Kidney (tissue), 14 donors: ENCODE data around the gene CRYBG1. TPM values are rescaled to one million over a fixed set of nuclear protein-coding genes. Genes with fewer than 3 reads are reported as not detected.

Experiments used
- DNase-seq, 5 donors: peaks; one replicate each; pipeline ENCODE4 v3.0.0-alpha.2; 2013 to 2020
- FAIRE-seq: peaks from 2 replicates; lab custom pipeline; 2012; peaks lifted over from hg19 to GRCh38; lab: Jason Lieb, UNC
- H3K27ac ChIP-seq, 2 donors: one replicate each; pipeline ENCODE4 v1.7.0; 2013; ENCODE audit warnings: low read depth in 2 of 2, low read length in 2 of 2, inconsistent platforms in 1 of 2
- H3K27me3 ChIP-seq: one replicate; pipeline ENCODE4 v1.7.1; 2013; ENCODE audit warnings: low read length, inconsistent platforms; ENCODE audit not compliant: control insufficient read depth, insufficient read depth
- H3K36me3 ChIP-seq, 3 donors: one replicate each; pipeline versions ENCODE4 v1.7.0 to v1.7.1; 2013; ENCODE audit warnings: low read length in 3 of 3, control low read depth in 1 of 3, inconsistent platforms in 1 of 3; ENCODE audit not compliant: insufficient read depth in 3 of 3, control insufficient read depth in 2 of 3
- H3K4me1 ChIP-seq, 3 donors: one replicate each; pipeline versions ENCODE4 v1.7.0 to v1.7.1; 2013; ENCODE audit warnings: low read length in 3 of 3, inconsistent platforms in 1 of 3, low read depth in 1 of 3; ENCODE audit not compliant: control insufficient read depth in 2 of 3, insufficient read depth in 2 of 3
- H3K4me3 ChIP-seq, 3 donors: one replicate each; pipeline versions ENCODE4 v1.7.0 to v1.8.1; 2013; ENCODE audit warnings: low read length in 3 of 3, control low read depth in 1 of 3, inconsistent platforms in 1 of 3
- H3K9ac ChIP-seq, 3 donors: one replicate each; pipeline versions ENCODE4 v1.7.0 to v1.7.1; 2013; ENCODE audit warnings: low read length in 3 of 3, control low read depth in 1 of 3, inconsistent platforms in 1 of 3
- H3K9me3 ChIP-seq, 3 donors: one replicate each; pipeline versions ENCODE4 v1.7.0 to v1.7.1; 2013; ENCODE audit warnings: low read length in 3 of 3, control low read depth in 1 of 3, inconsistent platforms in 1 of 3; ENCODE audit not compliant: control insufficient read depth in 2 of 3, insufficient read depth in 1 of 3
- intact Hi-C: fragments of 100-400 bp; cut with DNase I; formaldehyde crosslinking; loops from one replicate; pipeline ENCODE4 v1.11.1; 2022
- polyA plus RNA-seq: library from polyadenylated mRNA; stranded (reverse); fragments of 350-450 nt; fragmentation: Illumina TruSeq; extraction: RNeasy Lipid Tissue Mini Kit (QIAGEN cat#74804); gene quantifications from one replicate; pipeline ENCODE4 v1.2.3, GENCODE V29; 2014; ENCODE audit warnings: low read depth, low replicate concordance; ENCODE audit not compliant: insufficient read depth
- total RNA-seq: library from RNA; stranded (reverse); fragmentation: NEBNext Ultra II Directional; extraction: Animal tissue kit (Norgen Biotek cat#: 25700); gene quantifications from one replicate; pipeline ENCODE4 v1.2.1, GENCODE V29; 2021
- TF ChIP-seq, protein P1 (sequence below): IDR thresholded peaks from 3 replicates; pipeline ENCODE4 v1.5.1; 2012; ENCODE audit warnings: mild to moderate bottlenecking, moderate library complexity, borderline replicate concordance; ENCODE audit not compliant: insufficient read depth; ENCODE audit errors: extremely low read depth
- donor health status: control.
- donor health status: control.
- donor health status: control.
- donor health status: control.
- donor health status: control.
- donor health status: DM: yes; HTN: yes; CAD: no.
- donor health status: Normal renal cell carcinoma (clear cell type).

Gene CRYBG1
- total and polyA plus RNA-seq, 2 donors from 2014 or later = 7.0 to 32.6 TPM

DNA sequence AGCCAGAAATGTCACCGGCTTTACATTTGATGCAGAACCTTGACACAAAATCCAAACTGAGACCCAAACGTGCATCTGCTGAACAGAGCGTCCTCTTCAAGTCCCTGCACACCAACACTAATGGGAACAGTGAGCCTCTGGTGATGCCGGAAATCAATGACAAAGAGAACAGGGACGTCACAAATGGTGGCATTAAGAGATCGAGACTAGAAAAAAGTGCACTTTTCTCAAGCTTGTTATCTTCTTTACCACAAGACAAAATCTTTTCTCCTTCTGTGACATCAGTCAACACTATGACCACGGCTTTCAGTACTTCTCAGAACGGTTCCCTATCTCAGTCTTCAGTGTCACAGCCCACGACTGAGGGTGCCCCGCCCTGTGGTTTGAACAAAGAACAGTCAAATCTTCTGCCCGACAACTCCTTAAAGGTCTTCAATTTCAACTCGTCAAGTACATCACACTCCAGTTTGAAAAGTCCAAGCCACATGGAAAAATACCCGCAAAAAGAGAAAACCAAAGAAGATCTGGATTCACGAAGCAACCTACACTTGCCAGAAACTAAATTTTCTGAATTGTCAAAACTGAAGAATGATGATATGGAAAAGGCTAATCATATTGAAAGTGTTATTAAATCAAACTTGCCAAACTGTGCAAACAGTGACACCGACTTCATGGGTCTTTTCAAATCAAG lies 160.3 kb downstream of the CRYBG1 start:
- DNase-seq (no peak), FAIRE-seq (no peak)
- peaks cover 0 to 5% (median 0%) of the 10 kb centered on the region in 3 donors for H3K36me3 ChIP-seq
- no peaks in the 10 kb centered on the region for H3K27me3 ChIP-seq
- intact Hi-C loops = no loop called here
- H3K9me3 ChIP-seq = no peaks in the 10 kb centered on the region
- TF ChIP-seq, protein P1, sequence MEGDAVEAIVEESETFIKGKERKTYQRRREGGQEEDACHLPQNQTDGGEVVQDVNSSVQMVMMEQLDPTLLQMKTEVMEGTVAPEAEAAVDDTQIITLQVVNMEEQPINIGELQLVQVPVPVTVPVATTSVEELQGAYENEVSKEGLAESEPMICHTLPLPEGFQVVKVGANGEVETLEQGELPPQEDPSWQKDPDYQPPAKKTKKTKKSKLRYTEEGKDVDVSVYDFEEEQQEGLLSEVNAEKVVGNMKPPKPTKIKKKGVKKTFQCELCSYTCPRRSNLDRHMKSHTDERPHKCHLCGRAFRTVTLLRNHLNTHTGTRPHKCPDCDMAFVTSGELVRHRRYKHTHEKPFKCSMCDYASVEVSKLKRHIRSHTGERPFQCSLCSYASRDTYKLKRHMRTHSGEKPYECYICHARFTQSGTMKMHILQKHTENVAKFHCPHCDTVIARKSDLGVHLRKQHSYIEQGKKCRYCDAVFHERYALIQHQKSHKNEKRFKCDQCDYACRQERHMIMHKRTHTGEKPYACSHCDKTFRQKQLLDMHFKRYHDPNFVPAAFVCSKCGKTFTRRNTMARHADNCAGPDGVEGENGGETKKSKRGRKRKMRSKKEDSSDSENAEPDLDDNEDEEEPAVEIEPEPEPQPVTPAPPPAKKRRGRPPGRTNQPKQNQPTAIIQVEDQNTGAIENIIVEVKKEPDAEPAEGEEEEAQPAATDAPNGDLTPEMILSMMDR = no peak
- no peak overlapping the region for H3K27ac ChIP-seq
- H3K4me1 ChIP-seq = peaks cover 0 to 6% (median 0%) of the 10 kb centered on the region in 3 donors
- no peak overlapping the region for H3K9ac ChIP-seq
- no peak overlapping the region for H3K4me3 ChIP-seq

DNA sequence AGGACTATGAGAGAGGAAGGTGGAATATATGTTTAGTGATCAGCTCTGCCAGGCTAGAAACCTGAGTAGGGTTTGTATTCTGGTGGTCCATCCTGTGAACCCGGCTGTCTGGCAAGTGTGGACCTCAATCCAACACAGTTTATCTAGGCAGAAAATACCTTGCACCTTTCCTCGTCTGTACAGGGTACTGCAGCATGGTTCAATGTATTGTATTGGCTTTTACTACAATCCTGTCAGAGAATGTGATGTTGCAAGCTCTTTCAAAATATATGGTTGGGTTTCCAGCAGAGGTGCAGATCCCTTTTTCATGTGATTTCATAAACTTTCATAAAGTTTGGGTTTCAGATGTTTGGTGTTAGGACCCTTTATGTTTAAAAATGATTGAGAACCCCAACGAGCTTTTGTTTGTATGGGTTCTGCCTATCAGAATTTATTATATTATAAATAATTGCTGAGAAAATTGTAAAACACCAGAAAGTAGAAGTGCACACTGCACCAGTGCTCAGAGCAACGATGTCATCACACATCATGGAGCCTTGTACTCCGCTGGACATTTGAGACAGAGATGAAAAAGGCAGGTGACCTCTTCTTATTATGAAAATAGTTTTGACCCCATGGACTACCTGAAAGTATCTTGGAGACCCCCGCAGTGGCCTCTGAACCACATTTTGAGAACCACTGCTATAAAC lies 162.2 kb downstream of the CRYBG1 start:
- Histone ChIP-seq H3K4me1 (no peaks in the 10 kb centered on the region), H3K36me3 (peaks cover 0 to 5% (median 0%) of the 10 kb centered on the region in 3 donors), H3K27ac (no peak overlapping the region), H3K9me3 (no peaks in the 10 kb centered on the region), H3K27me3 (no peaks in the 10 kb centered on the region), H3K4me3 (no peak overlapping the region), H3K9ac (no peak overlapping the region)
- intact Hi-C loops = no loop called here
- TF ChIP-seq, protein P1 = no peak
- no peak for FAIRE-seq
- no peak for DNase-seq

DNA sequence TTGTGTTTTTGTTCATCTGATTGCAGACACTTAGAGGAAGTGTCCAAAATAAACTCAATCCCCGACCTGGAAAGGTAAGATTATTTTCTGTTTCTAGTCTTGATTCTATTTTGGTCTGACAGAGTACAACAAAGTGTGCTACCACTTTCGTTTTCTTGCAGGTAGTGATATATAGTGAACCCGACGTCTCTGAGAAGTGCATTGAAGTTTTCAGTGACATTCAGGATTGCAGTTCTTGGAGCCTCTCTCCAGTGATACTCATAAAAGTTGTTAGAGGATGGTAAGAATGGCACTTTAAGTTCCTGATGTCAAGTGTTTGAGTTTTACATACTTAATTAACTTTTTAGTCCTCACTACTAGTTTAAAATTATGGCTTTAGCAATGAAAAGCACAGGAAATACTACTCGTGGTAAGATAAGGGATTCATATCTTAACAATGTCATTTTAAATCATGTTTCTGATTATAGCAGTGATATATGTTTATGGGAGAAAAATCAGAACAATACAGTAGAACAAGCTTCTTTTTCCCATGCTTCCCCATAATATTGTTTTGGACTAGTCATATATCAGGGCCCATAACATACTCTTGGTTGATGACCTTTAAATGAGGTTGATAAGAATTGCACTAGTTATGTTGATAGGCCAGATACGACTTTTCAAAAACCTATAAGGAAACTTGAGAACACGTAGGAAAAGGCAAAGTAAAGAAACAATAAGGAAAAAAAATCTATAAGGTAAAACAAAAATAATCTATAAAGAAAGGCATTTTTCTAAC lies 164.8 kb downstream of the CRYBG1 start:
- Histone ChIP-seq H3K4me3 (peak overlapping the region in 2 of 3 donors; percentile 24 to 46), H3K9ac (no peak overlapping the region), H3K36me3 (peaks cover 0 to 5% (median 0%) of the 10 kb centered on the region in 3 donors), H3K4me1 (no peaks in the 10 kb centered on the region), H3K27ac (no peak overlapping the region), H3K27me3 (no peaks in the 10 kb centered on the region), H3K9me3 (no peaks in the 10 kb centered on the region)
- FAIRE-seq = no peak
- intact Hi-C loops = no loop called here
- TF ChIP-seq, protein P1 = no peak
- no peak for DNase-seq
